ENCODE data around the gene SCAND1. TPM values are rescaled to one million over a fixed set of nuclear protein-coding genes. Genes with fewer than 3 reads are reported as not detected.

The SCAND1 gene
- total RNA-seq, 1 experiment from 2014 or later: 88.1 TPM

- Histone ChIP-seq H3K4me3 (no peak overlapping the region), H3K4me1 (replicated peaks) (0 out of 2 replicates have a peak, but pooled peaks cover 4% of the 10 kb centered on the region), H3K36me3 (peaks cover 28% of the 10 kb centered on the region), H3K27ac (no peak overlapping the region), H3K9me3 (replicated peaks) (no peaks in the 10 kb centered on the region), H3K27me3 (replicated peaks) (no peaks in the 10 kb centered on the region)
- no peak for DNase-seq (ENCODE audit: low read depth in 1 of 2, low spot score in 2 of 2)
Measured at GRCh38 chr20:35908007-35908406, 46.3 kb downstream of the SCAND1 start.

DNA sequence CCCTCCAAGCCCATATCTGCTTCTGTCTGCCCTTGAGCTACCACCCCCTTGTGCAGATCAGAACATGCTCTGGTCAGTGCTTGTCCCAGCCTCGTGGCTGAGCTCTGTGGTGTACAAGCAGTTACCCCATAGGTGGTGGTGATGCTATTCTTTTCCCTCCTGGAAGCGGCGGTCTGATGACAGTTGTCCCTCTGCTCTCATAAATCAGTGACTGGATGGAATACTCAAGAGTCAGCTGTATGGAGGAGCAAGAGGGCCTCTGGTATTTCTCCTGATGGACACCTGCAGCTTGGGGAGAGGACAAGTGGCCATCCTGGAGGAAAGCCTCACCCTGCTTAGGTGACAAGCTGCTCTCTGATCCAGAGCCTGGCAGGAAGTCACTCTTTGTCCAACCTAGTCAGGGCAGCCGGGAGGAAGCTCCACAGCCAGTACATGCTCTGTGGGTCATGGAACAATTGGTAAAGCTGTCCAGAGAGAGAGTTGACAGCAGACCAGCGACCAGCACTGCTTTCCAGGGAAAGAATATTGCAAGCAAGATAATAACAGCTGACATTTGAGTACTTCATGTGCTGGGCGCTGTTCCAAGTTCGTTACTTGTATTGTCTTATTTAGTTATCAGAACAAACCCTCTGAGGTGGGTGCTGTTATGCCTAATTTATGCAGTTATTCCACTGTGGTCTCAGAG lies 47.1 kb downstream of the SCAND1 start:
- Histone ChIP-seq H3K27ac (no peak overlapping the region), H3K9me3 (replicated peaks) (no peaks in the 10 kb centered on the region), H3K4me3 (no peak overlapping the region), H3K36me3 (peaks cover 33% of the 10 kb centered on the region), H3K4me1 (replicated peaks) (peaks cover 9% of the 10 kb centered on the region), H3K27me3 (replicated peaks) (no peaks in the 10 kb centered on the region)
- DNase-seq (ENCODE audit: low read depth in 1 of 2, low spot score in 2 of 2): no peak

DNA sequence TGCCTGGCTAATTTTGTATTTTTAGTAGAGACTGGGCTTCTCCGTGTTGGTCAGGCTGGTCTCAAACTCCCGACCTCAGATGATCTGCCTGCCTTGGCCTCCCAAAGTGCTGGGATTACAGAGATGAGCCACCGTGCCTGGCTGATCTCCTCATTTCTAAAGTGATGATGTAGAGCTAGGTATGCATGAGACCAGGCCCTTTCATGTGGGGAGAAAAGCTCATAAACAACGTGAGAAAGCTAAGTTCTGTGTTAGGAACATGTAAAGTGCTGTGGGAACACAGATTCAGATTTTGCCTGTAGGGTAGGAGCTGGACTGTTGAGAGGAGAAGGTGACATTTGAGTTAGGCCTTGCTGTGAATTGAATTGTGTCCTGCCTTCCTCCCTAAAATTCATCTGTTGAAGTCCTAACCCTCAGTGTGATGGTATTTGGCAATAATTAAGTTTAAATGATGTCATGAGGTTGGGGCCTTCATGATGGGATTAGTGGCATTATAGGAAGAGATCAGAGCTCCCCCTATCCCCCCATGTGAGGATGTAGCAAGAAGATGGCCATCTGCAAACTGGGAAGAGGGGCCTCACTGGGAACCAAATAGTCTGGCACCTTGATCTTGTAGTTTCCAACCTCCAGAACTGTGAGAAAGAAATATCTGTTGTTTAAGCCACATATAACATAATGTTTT lies 49.2 kb downstream of the SCAND1 start:
- no peak for DNase-seq (ENCODE audit: low read depth in 1 of 2, low spot score in 2 of 2)
- peaks cover 13% of the 10 kb centered on the region for H3K4me1 ChIP-seq (replicated peaks)
- H3K4me3 ChIP-seq: no peak overlapping the region
- H3K27me3 ChIP-seq (replicated peaks): no peaks in the 10 kb centered on the region
- H3K36me3 ChIP-seq: peaks cover 34% of the 10 kb centered on the region
- H3K9me3 ChIP-seq (replicated peaks): no peaks in the 10 kb centered on the region
- H3K27ac ChIP-seq: no peak overlapping the region

DNA sequence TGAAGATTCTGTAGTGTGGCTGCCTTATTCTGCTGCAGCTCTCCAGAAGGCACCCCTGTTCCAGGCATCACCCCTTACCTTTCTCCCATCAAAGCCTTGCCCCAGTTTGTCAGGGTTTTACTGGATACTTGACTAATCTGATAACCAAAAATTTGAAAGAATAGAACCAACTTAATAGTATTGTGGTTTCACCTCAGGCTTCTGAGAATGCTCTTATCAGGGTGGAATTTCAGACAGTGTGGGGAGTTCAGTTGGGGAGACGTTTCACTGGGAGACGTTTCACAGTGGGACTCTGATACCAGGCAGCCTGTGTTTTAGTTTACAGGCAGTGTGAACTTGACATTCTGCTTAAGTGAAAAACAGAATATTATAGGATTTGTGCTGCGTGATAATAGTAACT lies 50.5 kb downstream of the SCAND1 start:
- Histone ChIP-seq H3K9me3 (replicated peaks) (no peaks in the 10 kb centered on the region), H3K4me3 (no peak overlapping the region), H3K36me3 (peaks cover 46% of the 10 kb centered on the region), H3K27me3 (replicated peaks) (no peaks in the 10 kb centered on the region), H3K4me1 (replicated peaks) (peaks cover 13% of the 10 kb centered on the region), H3K27ac (no peak overlapping the region)
- DNase-seq (ENCODE audit: low read depth in 1 of 2, low spot score in 2 of 2): no peak

Other genes starting within 250 kb of the SCAND1 start
- gene RBM39, start 212.2 kb downstream of the SCAND1 start, total RNA-seq (2014; rRNA removed; shearing (Covaris generic)): 277 and 319 TPM in 2 replicates
- 16.7 and 24.1 TPM in 2 replicates for gene PHF20, start 182.5 kb downstream of the SCAND1 start, total RNA-seq (2014; rRNA removed; shearing (Covaris generic))
- 3.6 TPM in 2 replicates for gene CNBD2, start 14.1 kb upstream of the SCAND1 start, total RNA-seq (2014; rRNA removed; shearing (Covaris generic))
- 3.5 and 4.2 TPM in 2 replicates for gene EPB41L1, start 200.2 kb upstream of the SCAND1 start, total RNA-seq (2014; rRNA removed; shearing (Covaris generic))

Measured in SJSA1 (cell line).